PC-3 (cell line): Measurements from ENCODE around the gene AHNAK. TPM values are rescaled to one million over a fixed set of nuclear protein-coding genes. Genes with fewer than 3 reads are reported as not detected.

Experiments used
- ATAC-seq: fragments of 200-7000 bp; cut with Tn5 transposase; 2 replicates; pipeline ENCODE4 v1.9.1; 2020; ENCODE audit warnings: mild to moderate bottlenecking, moderate library complexity
- BruUV-seq: library from RNA; stranded (reverse); fragments of 400-500 nt; replicated peaks from 2 replicates; lab custom pipeline; 2021; lab: Mats Ljungman, UMichigan
- CTCF ChIA-PET: fragments of 300-600 bp; sonication (Branson Sonifier 250); formaldehyde crosslinking; loops from one replicate; lab custom pipeline; 2022; ENCODE audit warnings: antibody characterized with exemption; lab: Charles Lee
- POLR2A ChIA-PET: fragments of 300-600 bp; sonication (Branson Sonifier 250); formaldehyde crosslinking; loops from one replicate; lab custom pipeline; 2022; ENCODE audit warnings: antibody characterized with exemption; ENCODE audit not compliant: unreplicated experiment; lab: Charles Lee
- DNase-seq: peaks from one replicate; pipeline ENCODE4 v3.0.0-alpha.2; 2015
- H2AFZ ChIP-seq: fragments of 300-600 bp; sonication (generic); 2 replicates; pipeline ENCODE4 v1.6.0; 2016; ENCODE audit warnings: antibody characterized with exemption, low read length
- H3F3A ChIP-seq: fragments of 300-600 bp; sonication (generic); one replicate; pipeline ENCODE4 v1.6.0; 2017; ENCODE audit warnings: antibody characterized with exemption, low read length, control low read depth, mild to moderate bottlenecking; ENCODE audit not compliant: unreplicated experiment
- H3K27ac ChIP-seq: fragments of 300-600 bp; sonication (generic); 2 replicates; pipeline ENCODE4 v1.5.1; 2016; ENCODE audit warnings: mild to moderate bottlenecking, low read length
- H3K27me3 ChIP-seq: fragments of 300-600 bp; sonication (generic); 2 replicates; pipeline ENCODE4 v1.6.1; 2016; ENCODE audit warnings: low read length, mixed read lengths
- H3K36me3 ChIP-seq: fragments of 300-600 bp; sonication (generic); 2 replicates; pipeline ENCODE4 v1.6.1; 2016; ENCODE audit warnings: low read depth, mixed run types, low read length, mixed read lengths
- H3K4me1 ChIP-seq: fragments of 300-600 bp; sonication (generic); 2 replicates; pipeline ENCODE4 v1.5.1; 2016; ENCODE audit warnings: low read length; ENCODE audit not compliant: insufficient read depth
- H3K4me2 ChIP-seq: fragments of 300-600 bp; sonication (generic); 2 replicates; pipeline ENCODE4 v1.6.0; 2016; ENCODE audit warnings: low read length
- H3K4me3 ChIP-seq: fragments of 300-600 bp; sonication (generic); 2 replicates; pipeline ENCODE4 v1.5.1; 2016; ENCODE audit warnings: mild to moderate bottlenecking, low read length, mixed read lengths
- H3K79me2 ChIP-seq: fragments of 300-600 bp; sonication (generic); 2 replicates; pipeline ENCODE4 v1.6.1; 2017; ENCODE audit warnings: low read length, mixed read lengths
- H3K9ac ChIP-seq: fragments of 300-600 bp; sonication (generic); 2 replicates; pipeline ENCODE4 v1.6.0; 2016; ENCODE audit warnings: mild to moderate bottlenecking, low read length
- H3K9me2 ChIP-seq: fragments of 300-600 bp; sonication (generic); replicated peaks from 2 replicates; pipeline ENCODE4 v1.6.1; 2016; ENCODE audit warnings: mixed run types, low read length, mixed read lengths
- H3K9me3 ChIP-seq: fragments of 300-600 bp; sonication (generic); 2 replicates; pipeline ENCODE4 v1.6.1; 2016; ENCODE audit warnings: low read length, mixed read lengths
- H4K20me1 ChIP-seq: fragments of 300-600 bp; sonication (generic); 2 replicates; pipeline ENCODE4 v1.6.1; 2016; ENCODE audit warnings: low read length, mixed read lengths
- CTCF ChIP-seq: fragments of 300-600 bp; sonication (generic); conservative IDR thresholded peaks from 2 replicates; pipeline ENCODE4 v1.5.1; 2017; ENCODE audit warnings: antibody characterized with exemption, low read depth, mild to moderate bottlenecking, low read length
- EZH2 ChIP-seq: fragments of 300-600 bp; sonication (generic); IDR thresholded peaks from one replicate; pipeline ENCODE4 v1.6.1; 2017; ENCODE audit warnings: antibody characterized with exemption, mild to moderate bottlenecking, low read length; ENCODE audit not compliant: unreplicated experiment
- EZH2phosphoT487 ChIP-seq: fragments of 300-600 bp; sonication (generic); IDR thresholded peaks from 2 replicates; pipeline ENCODE4 v1.6.1; 2018; ENCODE audit warnings: mild to moderate bottlenecking, antibody characterized with exemption, low read length, borderline replicate concordance
- intact Hi-C: fragments of 100-400 bp; cut with micrococcal nuclease; formaldehyde crosslinking; loops from 2 replicates; pipeline ENCODE4 v1.9.0; 2023
- total RNA-seq: library from RNA; depleted of rRNA; stranded (reverse); fragments of >200 nt; gene quantifications from 2 replicates; pipeline ENCODE4 v1.2.3, GENCODE V29; 2014

Gene AHNAK
- total RNA-seq, 1 experiment from 2014 or later = 287 TPM

GRCh38 chr11:62546929-62547625 is 471 bp upstream of the AHNAK start:
- peak overlapping the region; percentile 97 for H3K9ac ChIP-seq
- ChIA-PET POLR2A (interaction anchor here (0.5 to 1.5 kb wide), 5 partner anchors 8 to 335 kb away, joined by 3 to 17 read pairs (median 5); partner anchors contain the start of gene EEF1G), CTCF (interaction anchor here (1.3 to 1.7 kb wide), 2 partner anchors 12 to 14 kb away, joined by 5 to 13 read pairs; no protein-coding TSS in a partner anchor)
- H3K9me2 ChIP-seq = no peaks in the 10 kb centered on the region
- intact Hi-C loops = loop anchor here (1.0 kb wide), 1 partner anchor 13 kb away; no protein-coding TSS in a partner anchor
- no peaks in the 10 kb centered on the region for H3K36me3 ChIP-seq
- no peaks in the 10 kb centered on the region for H3K9me3 ChIP-seq
- peaks cover 53% of the 10 kb centered on the region for H3K79me2 ChIP-seq
- peak overlapping the region; percentile 96 for H3K4me3 ChIP-seq
- H3K27ac ChIP-seq = peak overlapping the region; percentile 94
- H2AFZ ChIP-seq = peak overlapping the region; percentile 71
- H4K20me1 ChIP-seq = peaks cover 14% of the 10 kb centered on the region
- TF ChIP-seq CTCF (no peak), EZH2 (no peak), EZH2phosphoT487 (no peak)
- no peaks in the 10 kb centered on the region for H3K27me3 ChIP-seq
- no TSS peak for BruUV-seq
- peak overlapping the region; percentile 89 for H3K4me2 ChIP-seq
- ATAC-seq (peak; percentile 10), DNase-seq (peak; percentile 77)
- peaks cover 57% of the 10 kb centered on the region for H3K4me1 ChIP-seq
- H3F3A ChIP-seq = peaks cover 8% of the 10 kb centered on the region

DNA sequence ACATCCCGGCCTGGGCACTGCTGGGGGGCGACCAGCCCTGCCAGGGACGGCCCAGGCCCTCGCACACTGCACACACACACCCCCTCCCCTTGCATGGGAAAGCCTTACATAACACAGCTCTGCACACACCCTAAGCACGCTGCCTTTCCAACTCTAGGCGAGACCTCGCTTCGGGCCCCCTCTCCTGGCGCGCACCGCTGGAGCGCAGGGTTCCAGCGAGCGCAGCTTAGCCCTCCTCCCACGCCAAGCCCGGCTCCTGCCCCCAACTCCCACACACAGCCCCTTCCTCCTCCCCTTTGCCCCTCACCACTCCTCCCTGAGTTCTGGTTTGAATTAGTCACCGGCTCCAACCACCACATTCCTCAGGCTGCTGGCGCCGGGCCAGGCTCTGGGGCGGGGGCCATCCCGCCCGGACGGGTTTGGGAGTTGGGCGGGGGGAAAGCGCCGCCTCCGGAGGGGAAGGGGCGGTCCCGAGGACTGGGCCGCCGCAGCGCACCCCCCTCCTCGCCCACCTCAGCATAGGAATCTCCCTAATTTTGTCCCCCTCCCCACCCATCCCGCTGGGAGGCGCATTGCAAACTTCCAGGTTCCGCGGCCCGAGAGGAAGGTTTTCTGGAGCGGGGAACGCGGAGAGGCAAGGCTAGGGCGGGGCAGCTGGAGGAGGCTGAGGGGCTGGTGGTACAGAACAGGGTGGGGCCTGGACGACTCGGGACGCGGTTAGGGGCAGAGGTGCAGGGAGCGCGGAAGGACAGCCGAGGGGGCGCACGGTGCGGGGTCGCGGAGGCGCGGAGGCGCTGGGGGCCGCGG is 966 bp downstream of the AHNAK start:
- no peaks in the 10 kb centered on the region for H3K9me3 ChIP-seq
- H3K4me1 ChIP-seq = peaks cover 64% of the 10 kb centered on the region
- DNase-seq (peak; percentile 99), ATAC-seq (peak; percentile 30)
- H3K9ac ChIP-seq = peak overlapping the region; percentile 97
- BruUV-seq = no TSS peak
- H4K20me1 ChIP-seq = peaks cover 28% of the 10 kb centered on the region
- ChIA-PET POLR2A (interaction anchor here (0.5 to 0.6 kb wide), 2 partner anchors 8 to 100 kb away, joined by 3 to 4 read pairs; no protein-coding TSS in a partner anchor), CTCF (interaction anchor here (1.7 to 4.1 kb wide), 4 partner anchors 14 to 151 kb away, joined by 13 to 64 read pairs (median 44); no protein-coding TSS in a partner anchor)
- H3K27ac ChIP-seq = peak overlapping the region; percentile 94
- H3K9me2 ChIP-seq = no peaks in the 10 kb centered on the region
- intact Hi-C loops = loop anchor here (1.0 kb wide), 1 partner anchor 15 kb away; no protein-coding TSS in a partner anchor
- peaks cover 68% of the 10 kb centered on the region for H3K79me2 ChIP-seq
- peak overlapping the region; percentile 89 for H3K4me2 ChIP-seq
- TF ChIP-seq EZH2phosphoT487 (no peak), EZH2 (no peak), CTCF (no peak)
- peak overlapping the region; percentile 96 for H3K4me3 ChIP-seq
- H2AFZ ChIP-seq = peak overlapping the region; percentile 27; the same call in 1 of the 2 replicates
- no peaks in the 10 kb centered on the region; the same call in 1 of the 2 replicates for H3K36me3 ChIP-seq
- peaks cover 8% of the 10 kb centered on the region for H3F3A ChIP-seq
- H3K27me3 ChIP-seq = no peaks in the 10 kb centered on the region
